ENCODE measurements around the gene SPRYD7. TPM values are rescaled to one million over a fixed set of nuclear protein-coding genes. Genes with fewer than 3 reads are reported as not detected.

SPRYD7 gene, protein sequence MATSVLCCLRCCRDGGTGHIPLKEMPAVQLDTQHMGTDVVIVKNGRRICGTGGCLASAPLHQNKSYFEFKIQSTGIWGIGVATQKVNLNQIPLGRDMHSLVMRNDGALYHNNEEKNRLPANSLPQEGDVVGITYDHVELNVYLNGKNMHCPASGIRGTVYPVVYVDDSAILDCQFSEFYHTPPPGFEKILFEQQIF
- total RNA-seq = 1 to 10 TPM; 4.1 to 7.9 (median 5.4) TPM
- long read RNA-seq, partial matches to known transcripts = 2 of 7 reads
- long read RNA-seq, other reads (novel, unspliced or antisense) = 1 of 7 reads

- peak; percentile 93 to 97 (median 94) for TF ChIP-seq CTCF (IDR thresholded peaks at IDR 0.05)
- TF ChIP-seq POLR2A (IDR thresholded peaks at IDR 0.05) = peak; percentile 63
- no peaks in the 10 kb centered on the region for H3K27me3 ChIP-seq
- H3K9me3 ChIP-seq = no peaks in the 10 kb centered on the region
- no peaks in the 10 kb centered on the region for H3K36me3 ChIP-seq
- peak; percentile 95 to 99 (median 96) for ATAC-seq
- peak within 1 kb of the TSS; percentile 71 to 76 (median 74) for H3K4me3 ChIP-seq
- peak; percentile 99 for DNase-seq
- peak within 1 kb of the TSS; percentile 53 to 82 (median 70) for H3K27ac ChIP-seq
- peaks cover 0 to 40% (median 6%) of the 10 kb centered on the region in 4 donors for H3K4me1 ChIP-seq
- intact Hi-C loops (cut with DNase I) = no loop called here
- WGBS (ENCODE audit: insufficient coverage, low coverage, low lambda C conversion rate, missing lambda C conversion rate) = 0% methylated on average over 34 of the region's 71 CpGs
These were observed at the start of gene SPRYD7 for GRCh38 chr13:49936075-49936967. Gene SPRYD7, minus strand, starts transcription at chr13:49936340. Its CDS starts 105 bp downstream, at chr13:49936235.

DNA sequence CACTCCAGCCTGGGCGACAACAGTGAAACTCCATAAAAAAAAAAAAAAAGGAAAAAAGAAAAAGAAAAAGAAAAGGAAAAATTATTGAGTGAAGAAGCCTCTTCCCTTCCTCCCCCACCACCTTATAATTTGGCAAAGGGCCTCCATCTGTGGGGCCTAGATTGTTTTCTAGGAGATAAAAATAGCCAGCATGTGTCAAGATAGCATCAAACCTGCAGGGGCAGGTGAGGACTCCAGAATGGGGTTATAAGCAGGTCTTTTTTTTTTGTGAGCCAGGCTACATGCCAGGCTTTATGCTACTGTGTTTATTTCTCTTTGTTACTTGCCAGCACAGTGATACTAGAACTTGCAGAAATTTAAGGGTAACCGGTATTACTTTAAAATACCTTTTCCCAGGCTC, 49.0 kb upstream of the SPRYD7 start:
- peak overlapping the region in 1 of 3 donors; percentile 24 for H3K27ac ChIP-seq
- WGBS (ENCODE audit: insufficient coverage, low coverage, low lambda C conversion rate, missing lambda C conversion rate) = 53% methylated on average over 2 of the region's 2 CpGs
- intact Hi-C loops (cut with DNase I) = no loop called here
- no peak overlapping the region for H3K4me3 ChIP-seq
- DNase-seq (no peak), ATAC-seq (peak; percentile 25 to 62 (median 40))
- TF ChIP-seq CTCF (IDR thresholded peaks at IDR 0.05) (no peak), POLR2A (IDR thresholded peaks at IDR 0.05) (no peak)
- no peaks in the 10 kb centered on the region for H3K36me3 ChIP-seq
- H3K27me3 ChIP-seq = no peaks in the 10 kb centered on the region
- H3K4me1 ChIP-seq = peaks cover 0 to 25% (median 6%) of the 10 kb centered on the region in 4 donors
- no peaks in the 10 kb centered on the region for H3K9me3 ChIP-seq

- Histone ChIP-seq H3K4me3 (no peak overlapping the region), H3K27ac (no peak overlapping the region), H3K4me1 (peaks cover 0 to 4% (median 0%) of the 10 kb centered on the region in 4 donors), H3K27me3 (no peaks in the 10 kb centered on the region), H3K36me3 (no peaks in the 10 kb centered on the region), H3K9me3 (no peaks in the 10 kb centered on the region)
- DNase-seq (no peak), ATAC-seq (no peak)
- TF ChIP-seq POLR2A (IDR thresholded peaks at IDR 0.05) (no peak), CTCF (IDR thresholded peaks at IDR 0.05) (no peak)
- intact Hi-C loops (cut with DNase I) = no loop called here
These were observed 44.1 kb upstream of the SPRYD7 start for GRCh38 chr13:49980266-49980665.

GRCh38 chr13:49977992-49978391, 41.9 kb upstream of the SPRYD7 start:
- Histone ChIP-seq H3K36me3 (no peaks in the 10 kb centered on the region), H3K9me3 (no peaks in the 10 kb centered on the region), H3K4me3 (no peak overlapping the region), H3K27ac (no peak overlapping the region), H3K4me1 (peaks cover 0 to 6% (median 2%) of the 10 kb centered on the region in 4 donors), H3K27me3 (no peaks in the 10 kb centered on the region)
- DNase-seq (no peak), ATAC-seq (no peak)
- TF ChIP-seq CTCF (IDR thresholded peaks at IDR 0.05) (no peak), POLR2A (IDR thresholded peaks at IDR 0.05) (no peak)
- intact Hi-C loops (cut with DNase I) = no loop called here
- WGBS (ENCODE audit: insufficient coverage, low coverage, low lambda C conversion rate, missing lambda C conversion rate) = 85% methylated on average over 3 of the region's 3 CpGs

All from right lobe of liver (tissue), 6 donors.